B cell (primary cell): ENCODE measurements around the gene FCHO2. TPM values are rescaled to one million over a fixed set of nuclear protein-coding genes. Genes with fewer than 3 reads are reported as not detected.

Experiments used
- ATAC-seq: fragments of 200-7000 bp; cut with Tn5 transposase; one replicate; pipeline ENCODE4 v1.10.0; 2021; ENCODE audit warnings: low read depth, mild to moderate bottlenecking, moderate number of reproducible peaks, moderate library complexity
- CTCF ChIA-PET: fragments of 350-600 bp; sonication (Branson Sonifier 250); formaldehyde crosslinking; loops from one replicate; lab custom pipeline; 2021; ENCODE audit warnings: antibody characterized with exemption, inconsistent platforms; lab: Charles Lee
- POLR2A ChIA-PET: fragments of 350-600 bp; sonication (Branson Sonifier 250); formaldehyde crosslinking; loops from one replicate; lab custom pipeline; 2021; ENCODE audit warnings: antibody characterized with exemption; lab: Charles Lee
- DNase-seq: peaks from one replicate; pipeline ENCODE4 v3.0.0; 2013
- H2AFZ ChIP-seq: 2 replicates; pipeline ENCODE4 v1.6.1; 2012; ENCODE audit warnings: mild to moderate bottlenecking, low read depth, low read length; ENCODE audit not compliant: insufficient read depth, poor library complexity, severe bottlenecking
- H3K27ac ChIP-seq, 2 donors: 1 replicate in 1 of 2; 2 replicates in 1 of 2; pipeline ENCODE4 v1.5.1; 2012 to 2013; ENCODE audit warnings: low read length in 2 of 2, mild to moderate bottlenecking in 2 of 2, moderate library complexity in 1 of 2
- H3K27me3 ChIP-seq, 4 experiments: fragments of 200-600 bp in 1 of 4; sonication (generic) in 1 of 4; replicated peaks in 1 of 4; 1 replicate in 2 of 4; 2 replicates in 2 of 4; pipeline versions ENCODE4 v1.6.1 to v1.7.0; 2013 to 2016; ENCODE audit warnings: low read length in 3 of 4, mild to moderate bottlenecking in 2 of 4, mixed read lengths in 1 of 4, moderate library complexity in 1 of 4; ENCODE audit not compliant: insufficient read depth in 4 of 4, control insufficient read depth in 3 of 4; ENCODE audit errors: control extremely low read depth in 1 of 4
- H3K36me3 ChIP-seq, 2 experiments: replicated peaks in 1 of 2; 1 replicate in 1 of 2; 2 replicates in 1 of 2; pipeline versions ENCODE4 v1.6.1 to v1.7.1; 2013; ENCODE audit warnings: low read length in 1 of 2; ENCODE audit not compliant: insufficient read depth in 2 of 2, control insufficient read depth in 1 of 2; ENCODE audit errors: control extremely low read depth in 1 of 2, extremely low read depth in 1 of 2
- H3K4me1 ChIP-seq, 2 donors: fragments of 200-600 bp in 1 of 2; sonication (generic) in 1 of 2; 1 replicate in 1 of 2; 2 replicates in 1 of 2; pipeline versions ENCODE4 v1.5.1 to v1.6.1; 2013 to 2017; ENCODE audit warnings: low read length in 2 of 2; ENCODE audit not compliant: control insufficient read depth in 2 of 2, insufficient read depth in 2 of 2
- H3K4me2 ChIP-seq: replicated peaks from 2 replicates; pipeline ENCODE3; 2012; ENCODE audit warnings: mild to moderate bottlenecking, low read depth, low read length; ENCODE audit not compliant: poor library complexity, severe bottlenecking
- H3K4me3 ChIP-seq, 5 experiments: fragments of 200-600 bp in 1 of 5; sonication (generic) in 1 of 5; 1 replicate in 3 of 5; 2 replicates in 2 of 5; pipeline versions ENCODE4 v1.5.1 to v1.7.0; 2011 to 2016; ENCODE audit warnings: low read length in 4 of 5, mild to moderate bottlenecking in 4 of 5, low read depth in 2 of 5, control low read depth in 1 of 5, moderate library complexity in 1 of 5; ENCODE audit not compliant: insufficient read depth in 1 of 5; ENCODE audit errors: control extremely low read depth in 1 of 5, extremely low read depth in 1 of 5
- H3K79me2 ChIP-seq: fragments of 200-600 bp; sonication (generic); one replicate; pipeline ENCODE4 v1.6.0; 2016; ENCODE audit warnings: low read length; ENCODE audit not compliant: control insufficient read depth, insufficient read depth
- H3K9ac ChIP-seq: fragments of 200-600 bp; sonication (generic); 2 replicates; pipeline ENCODE4 v1.6.1; 2017; ENCODE audit warnings: mild to moderate bottlenecking, low read length, moderate library complexity
- H3K9me3 ChIP-seq, 3 donors: one replicate each; pipeline versions ENCODE4 v1.6.1 to v1.7.1; 2013; ENCODE audit warnings: low read length in 2 of 3; ENCODE audit not compliant: control insufficient read depth in 2 of 3, insufficient read depth in 1 of 3; ENCODE audit errors: control extremely low read depth in 1 of 3
- H4K20me1 ChIP-seq: 2 replicates; pipeline ENCODE4 v1.6.0; 2012; ENCODE audit warnings: mild to moderate bottlenecking, low read length; ENCODE audit not compliant: insufficient read depth, control insufficient read depth, poor library complexity, severe bottlenecking
- H3K27ac Mint-ChIP-seq: one replicate; pipeline ENCODE4 v1.8.0; 2021; ENCODE audit warnings: mixed read lengths
- H3K27me3 Mint-ChIP-seq: one replicate; pipeline ENCODE4 v1.8.0; 2021; ENCODE audit warnings: mixed read lengths
- H3K4me1 Mint-ChIP-seq: one replicate; pipeline ENCODE4 v1.8.0; 2021; ENCODE audit warnings: mixed read lengths
- H3K4me3 Mint-ChIP-seq: one replicate; pipeline ENCODE4 v1.8.0; 2021; ENCODE audit warnings: mixed read lengths
- H3K9me3 Mint-ChIP-seq: one replicate; pipeline ENCODE4 v1.8.0; 2022; ENCODE audit warnings: mixed read lengths; ENCODE audit not compliant: insufficient read depth
- EZH2 ChIP-seq: IDR thresholded peaks from 2 replicates; pipeline ENCODE4 v1.6.1; 2012; ENCODE audit warnings: borderline replicate concordance, low read depth, mild to moderate bottlenecking, moderate library complexity, low read length; ENCODE audit not compliant: insufficient read depth, poor library complexity, severe bottlenecking
- WGBS: methylation state at CpG from one replicate; pipeline ENCODE4 v1.1.5; 2013; ENCODE audit warnings: missing lambda C conversion rate; ENCODE audit not compliant: insufficient coverage; 5-methylcytosine and 5-hydroxymethylcytosine counted together
- intact Hi-C: fragments of 100-400 bp; cut with micrococcal nuclease; formaldehyde crosslinking; loops from one replicate; pipeline ENCODE4 v1.10.0; 2022
- polyA plus RNA-seq: library from polyadenylated mRNA; depleted of rRNA; stranded (reverse); fragments of >200 nt; gene quantifications from 2 replicates; pipeline ENCODE4 v1.2.3, GENCODE V29; 2012
- total RNA-seq, 2 donors: library from RNA; stranded (reverse); fragments of 120-200 nt in 1 of 2; gene quantifications; 1 replicate in 1 of 2; 2 replicates in 1 of 2; pipeline versions ENCODE4 v1.2.3 to v1.2.4, GENCODE V29; 2013 to 2022
- TF ChIP-seq, protein P1 (sequence below): fragments of 200-600 bp; IDR thresholded peaks from one replicate; pipeline ENCODE4 v1.8.0; 2022; ENCODE audit warnings: antibody characterized with exemption, mild to moderate bottlenecking

The FCHO2 gene
- total and polyA plus RNA-seq, 2 donors (not counting 1 experiment from before 2014, with no cell fraction given): 1.5 to 11.0 TPM

- TF ChIP-seq, protein P1, sequence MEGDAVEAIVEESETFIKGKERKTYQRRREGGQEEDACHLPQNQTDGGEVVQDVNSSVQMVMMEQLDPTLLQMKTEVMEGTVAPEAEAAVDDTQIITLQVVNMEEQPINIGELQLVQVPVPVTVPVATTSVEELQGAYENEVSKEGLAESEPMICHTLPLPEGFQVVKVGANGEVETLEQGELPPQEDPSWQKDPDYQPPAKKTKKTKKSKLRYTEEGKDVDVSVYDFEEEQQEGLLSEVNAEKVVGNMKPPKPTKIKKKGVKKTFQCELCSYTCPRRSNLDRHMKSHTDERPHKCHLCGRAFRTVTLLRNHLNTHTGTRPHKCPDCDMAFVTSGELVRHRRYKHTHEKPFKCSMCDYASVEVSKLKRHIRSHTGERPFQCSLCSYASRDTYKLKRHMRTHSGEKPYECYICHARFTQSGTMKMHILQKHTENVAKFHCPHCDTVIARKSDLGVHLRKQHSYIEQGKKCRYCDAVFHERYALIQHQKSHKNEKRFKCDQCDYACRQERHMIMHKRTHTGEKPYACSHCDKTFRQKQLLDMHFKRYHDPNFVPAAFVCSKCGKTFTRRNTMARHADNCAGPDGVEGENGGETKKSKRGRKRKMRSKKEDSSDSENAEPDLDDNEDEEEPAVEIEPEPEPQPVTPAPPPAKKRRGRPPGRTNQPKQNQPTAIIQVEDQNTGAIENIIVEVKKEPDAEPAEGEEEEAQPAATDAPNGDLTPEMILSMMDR: no peak
- TF ChIP-seq EZH2: no peak
- H4K20me1 ChIP-seq: no peaks in the 10 kb centered on the region
- H3K36me3 ChIP-seq: no peaks in the 10 kb centered on the region
- DNase-seq (no peak), ATAC-seq (no peak)
- no CpG with 5 or more reads among the region's 3 CpGs for WGBS
- H3K9me3 Mint-ChIP-seq: peaks cover 3% of the 10 kb centered on the region
- H3K4me1 Mint-ChIP-seq: peaks cover 9% of the 10 kb centered on the region
- CTCF ChIA-PET: no interaction called here
- H3K4me3 Mint-ChIP-seq: no peak overlapping the region
- H3K4me2 ChIP-seq: no peak overlapping the region
- peaks cover 0 to 3% (median 0%) of the 10 kb centered on the region in 3 donors for H3K9me3 ChIP-seq
- H2AFZ ChIP-seq: no peak overlapping the region
- intact Hi-C loops: no loop called here
- no peaks in the 10 kb centered on the region for H3K79me2 ChIP-seq
- H3K9ac ChIP-seq: no peak overlapping the region
- H3K4me1 ChIP-seq: no peaks in the 10 kb centered on the region
- H3K27ac Mint-ChIP-seq: no peak overlapping the region
- H3K4me3 ChIP-seq: no peak overlapping the region
- H3K27me3 Mint-ChIP-seq: peaks cover 62% of the 10 kb centered on the region
- no peak overlapping the region for H3K27ac ChIP-seq
- POLR2A ChIA-PET: no interaction called here
- H3K27me3 ChIP-seq: peaks cover 0 to 35% (median 18%) of the 10 kb centered on the region in 4 experiments
Measured at GRCh38 chr5:73117088-73117740, 161.4 kb downstream of the FCHO2 start.

DNA sequence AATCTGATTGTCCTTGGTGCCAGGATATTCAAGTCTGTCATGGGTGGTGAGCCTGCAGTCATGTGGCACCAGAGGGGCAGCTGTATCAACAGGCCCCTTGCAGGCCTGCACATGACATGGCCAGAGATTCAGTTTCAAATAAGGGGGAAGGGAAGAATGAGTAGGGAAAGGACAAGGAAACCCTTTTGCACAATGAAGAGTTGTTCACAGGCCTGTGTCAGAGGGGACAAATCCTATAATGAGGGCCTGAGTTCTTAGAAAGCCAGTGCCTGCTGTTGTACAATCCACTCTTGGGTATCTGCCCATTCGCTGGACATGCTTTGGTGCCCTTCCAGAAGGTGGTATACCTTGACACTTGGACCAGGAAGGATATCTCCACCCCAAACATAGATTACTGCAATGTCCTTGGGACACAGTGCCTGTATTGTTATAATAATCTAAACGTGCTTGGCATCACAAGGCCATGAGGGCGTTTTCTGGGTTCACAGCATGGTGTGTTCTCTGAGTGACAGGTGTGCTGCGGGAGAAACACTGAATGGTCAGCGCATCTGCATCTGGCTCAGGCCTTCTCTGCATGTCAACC is 162.6 kb downstream of the FCHO2 start:
- CTCF ChIA-PET: no interaction called here
- Mint-ChIP-seq H3K9me3 (no peaks in the 10 kb centered on the region), H3K27me3 (peaks cover 51% of the 10 kb centered on the region), H3K4me1 (peaks cover 10% of the 10 kb centered on the region), H3K4me3 (no peak overlapping the region), H3K27ac (no peak overlapping the region)
- Histone ChIP-seq H2AFZ (no peak overlapping the region), H3K79me2 (no peaks in the 10 kb centered on the region), H4K20me1 (no peaks in the 10 kb centered on the region), H3K9ac (no peak overlapping the region), H3K4me1 (no peaks in the 10 kb centered on the region), H3K36me3 (no peaks in the 10 kb centered on the region), H3K4me3 (no peak overlapping the region), H3K9me3 (peaks cover 0 to 6% (median 0%) of the 10 kb centered on the region in 3 donors), H3K27ac (no peak overlapping the region), H3K4me2 (no peak overlapping the region), H3K27me3 (peaks cover 0 to 37% (median 18%) of the 10 kb centered on the region in 4 experiments)
- POLR2A ChIA-PET: no interaction called here
- ATAC-seq (no peak), DNase-seq (no peak)
- TF ChIP-seq, protein P1: no peak
- TF ChIP-seq EZH2: no peak
- WGBS: 90% methylated on average over 5 of the region's 5 CpGs
- intact Hi-C loops: no loop called here
